Left lung (tissue), 10 donors: ENCODE measurements around the gene GMDS. TPM values are rescaled to one million over a fixed set of nuclear protein-coding genes. Genes with fewer than 3 reads are reported as not detected.

ENCODE experiments used
- ATAC-seq: fragments of 200-7000 bp; cut with Tn5 transposase; one replicate; pipeline ENCODE4 v1.9.1; 2020; ENCODE audit warnings: moderate library complexity
- DNase-seq, 4 donors: peaks; one replicate each; pipeline ENCODE4 v3.0.0-alpha.2; 2013 to 2020
- H3K27ac ChIP-seq, 2 donors: fragments of 200-600 bp; sonication (generic) in 1 of 2; one replicate each; pipeline versions ENCODE4 v1.5.0 to v1.8.0; 2020 to 2021
- H3K27me3 ChIP-seq, 2 donors: fragments of 200-600 bp; sonication (generic) in 1 of 2; one replicate each; pipeline versions ENCODE4 v1.5.0 to v1.8.0; 2020 to 2021
- H3K36me3 ChIP-seq, 2 donors: fragments of 200-600 bp; sonication (generic) in 1 of 2; one replicate each; pipeline versions ENCODE4 v1.5.0 to v1.8.0; 2020 to 2021
- H3K4me1 ChIP-seq, 2 donors: fragments of 200-600 bp; one replicate each; pipeline ENCODE4 v1.8.0; 2021
- H3K4me3 ChIP-seq, 2 donors: fragments of 200-600 bp; sonication (generic) in 1 of 2; one replicate each; pipeline versions ENCODE4 v1.5.0 to v1.8.0; 2020 to 2021; ENCODE audit warnings: mild to moderate bottlenecking in 1 of 2
- H3K9me3 ChIP-seq, 2 donors: fragments of 200-600 bp; sonication (generic) in 1 of 2; one replicate each; pipeline versions ENCODE4 v1.5.0 to v1.8.0; 2020 to 2021
- CTCF ChIP-seq, 2 donors: fragments of 200-600 bp; sonication (generic) in 1 of 2; IDR thresholded peaks; one replicate each; pipeline versions ENCODE4 v1.5.0 to v1.8.0; 2021; ENCODE audit warnings: antibody characterized with exemption in 2 of 2
- intact Hi-C, 2 donors: fragments of 100-400 bp; cut with DNase I; formaldehyde crosslinking; loops; one replicate each; pipeline versions ENCODE4 v1.11.2 to v1.14.2; 2022
- polyA plus RNA-seq, 6 donors: library from polyadenylated mRNA; unstranded; fragments of 120-200 nt; gene quantifications; one replicate each; pipeline ENCODE4 v1.2.1, GENCODE V29; 2013; ENCODE audit not compliant: insufficient read length in 6 of 6
- total RNA-seq, 2 donors: library from RNA; stranded (reverse); fragmentation: NEBNext Ultra II Directional; extraction: Animal tissue kit (Norgen Biotek cat#: 25700); gene quantifications; one replicate each; pipeline ENCODE4 v1.2.1, GENCODE V29; 2021
- donor health status: DM: no; HTN: yes; CAD: no.
- donor health status: DM: no; HTN: no; CAD: no.

GMDS gene
- total and polyA plus RNA-seq, 8 donors: 16.5 to 25.4 (median 21.2) TPM

GRCh38 chr6:1834646-1835516, 410.5 kb downstream of the GMDS start:
- peaks cover 0 to 8% of the 10 kb centered on the region in 2 donors for H3K4me1 ChIP-seq
- ATAC-seq: no peak
- H3K9me3 ChIP-seq: peaks cover 0 to under 1% of the 10 kb centered on the region in 2 donors
- no peak for DNase-seq
- H3K27me3 ChIP-seq: no peaks in the 10 kb centered on the region
- no peak overlapping the region for H3K4me3 ChIP-seq
- TF ChIP-seq CTCF (IDR thresholded peaks at IDR 0.05): no peak
- intact Hi-C loops: no loop called here
- no peaks in the 10 kb centered on the region for H3K36me3 ChIP-seq
- H3K27ac ChIP-seq: no peak overlapping the region

DNA sequence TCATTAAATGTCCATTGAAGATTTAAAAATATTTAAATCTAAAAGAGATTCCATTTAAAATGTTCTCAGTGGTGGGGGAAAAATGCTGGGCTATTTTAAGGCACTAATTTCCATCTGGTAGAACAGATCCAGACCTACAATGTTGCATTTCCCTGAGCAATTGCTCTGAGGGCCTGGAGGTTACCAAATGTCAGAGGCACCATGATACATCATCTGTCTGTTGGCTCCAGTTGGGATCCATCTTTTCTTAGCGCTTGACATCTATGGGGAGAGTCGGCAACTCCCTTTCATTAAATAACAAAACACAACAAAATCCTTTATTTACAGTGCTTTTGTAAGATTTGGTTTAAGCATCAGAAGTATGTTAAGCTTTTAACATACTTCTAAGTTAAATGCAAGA, 411.2 kb downstream of the GMDS start:
- no peaks in the 10 kb centered on the region for H3K36me3 ChIP-seq
- ATAC-seq: no peak
- H3K27me3 ChIP-seq: no peaks in the 10 kb centered on the region
- intact Hi-C loops: no loop called here
- H3K27ac ChIP-seq: no peak overlapping the region
- no peak overlapping the region for H3K4me3 ChIP-seq
- H3K9me3 ChIP-seq: peaks cover 0 to 7% of the 10 kb centered on the region in 2 donors
- H3K4me1 ChIP-seq: peaks cover 0 to 8% of the 10 kb centered on the region in 2 donors
- DNase-seq: no peak
- no peak for TF ChIP-seq CTCF (IDR thresholded peaks at IDR 0.05)

DNA sequence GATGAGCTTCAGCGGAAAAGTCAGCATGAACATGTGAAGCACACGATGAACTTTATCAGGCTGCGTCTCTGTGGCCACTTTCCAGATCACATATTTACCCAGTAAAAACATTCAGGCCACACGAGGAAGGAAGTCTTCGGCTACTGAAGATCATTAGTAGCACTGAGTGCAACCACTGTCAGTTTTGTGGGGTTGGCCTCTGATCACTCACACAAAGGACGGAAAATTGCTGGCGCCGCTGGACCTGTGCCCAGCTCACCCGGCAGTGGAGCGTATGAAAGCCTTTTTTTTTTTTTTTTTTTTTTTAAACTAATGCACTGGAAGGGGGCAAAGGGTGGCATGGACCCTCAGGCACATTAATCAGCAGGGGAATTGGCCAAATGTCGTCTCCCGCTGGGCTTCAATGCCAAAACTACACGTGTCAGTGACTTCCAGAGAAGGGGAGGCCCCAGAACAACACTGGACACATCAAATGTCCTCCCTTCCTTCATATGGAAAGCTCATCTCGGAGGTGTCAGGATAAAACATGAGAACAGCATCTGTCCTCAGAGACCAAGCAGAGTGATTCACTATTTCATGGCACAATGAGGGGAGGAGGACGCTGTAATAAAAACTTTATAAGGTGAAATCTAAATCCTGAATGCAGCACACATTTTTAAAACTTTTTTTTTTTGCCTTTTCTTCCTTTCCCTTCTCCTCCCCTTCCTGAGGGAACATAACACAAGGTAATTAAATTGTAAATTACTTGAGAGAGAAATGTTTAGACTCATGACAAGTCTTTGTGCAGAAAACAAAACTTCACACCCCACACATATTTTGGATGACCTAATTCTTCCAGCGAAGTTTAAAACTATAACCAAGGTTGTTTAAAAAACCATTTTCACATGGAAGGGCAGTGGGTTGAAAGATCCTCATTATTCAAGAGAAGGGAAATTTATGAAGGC, 412.3 kb downstream of the GMDS start:
- H3K4me1 ChIP-seq: peaks cover 0 to 8% of the 10 kb centered on the region in 2 donors
- no peaks in the 10 kb centered on the region for H3K27me3 ChIP-seq
- intact Hi-C loops: no loop called here
- no peak overlapping the region for H3K4me3 ChIP-seq
- peaks cover 0 to 18% of the 10 kb centered on the region in 2 donors for H3K9me3 ChIP-seq
- TF ChIP-seq CTCF (IDR thresholded peaks at IDR 0.05): no peak
- no peak overlapping the region for H3K27ac ChIP-seq
- ATAC-seq: peak; percentile 67
- peak in 3 of 4 donors; percentile 43 to 69 (median 55) for DNase-seq
- H3K36me3 ChIP-seq: no peaks in the 10 kb centered on the region

DNA sequence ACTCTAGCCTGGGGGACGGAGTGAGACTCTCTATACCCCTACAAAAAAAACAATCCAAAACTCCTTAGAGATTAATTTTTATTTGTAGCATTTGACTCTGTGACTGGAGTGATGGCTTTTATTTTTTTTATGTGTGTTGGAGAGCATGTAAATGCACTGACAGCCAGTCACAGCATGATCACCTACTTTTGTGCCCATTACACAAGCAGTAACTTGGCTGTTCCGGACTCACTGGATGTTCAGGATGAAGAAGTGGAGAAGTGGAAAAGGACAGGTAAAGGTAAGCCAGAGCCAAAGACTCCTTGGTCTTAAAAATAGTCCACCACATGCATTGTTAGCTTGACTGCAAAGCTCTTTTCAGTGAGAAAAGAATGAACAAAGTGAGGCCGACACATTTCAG, 413.0 kb downstream of the GMDS start:
- H3K4me3 ChIP-seq: no peak overlapping the region
- no peak for TF ChIP-seq CTCF (IDR thresholded peaks at IDR 0.05)
- peaks cover 0 to 25% of the 10 kb centered on the region in 2 donors for H3K9me3 ChIP-seq
- peaks cover 0 to 8% of the 10 kb centered on the region in 2 donors for H3K4me1 ChIP-seq
- H3K27me3 ChIP-seq: no peaks in the 10 kb centered on the region
- ATAC-seq (no peak), DNase-seq (no peak)
- H3K36me3 ChIP-seq: no peaks in the 10 kb centered on the region
- no peak overlapping the region for H3K27ac ChIP-seq
- intact Hi-C loops: no loop called here
